ENCODE data around the gene DMRTB1. TPM values are rescaled to one million over a fixed set of nuclear protein-coding genes. Genes with fewer than 3 reads are reported as not detected.

Gene DMRTB1
- not detected for polyA plus RNA-seq (2012; ENCODE audit: low read depth, missing spikeins)

- TF ChIP-seq POLR2A (IDR thresholded peaks at IDR 0.05; ENCODE audit: low read depth, low read length) (no peak), POLR2AphosphoS5 (IDR thresholded peaks at IDR 0.05; ENCODE audit: low read depth, low read length) (no peak), SPI1 (IDR thresholded peaks at IDR 0.05; ENCODE audit: low read depth, low read length) (no peak), PAX5 (IDR thresholded peaks at IDR 0.05; ENCODE audit: insufficient read depth, low read length, severe bottlenecking) (no peak), TAF1 (IDR thresholded peaks at IDR 0.05; ENCODE audit: low read depth, low read length) (no peak), POU2F2 (IDR thresholded peaks at IDR 0.05; ENCODE audit: low read depth, low read length) (no peak)
- DNase-seq (ENCODE audit: insufficient read length, low spot score) (no peak), FAIRE-seq (no peak)
Measured at GRCh38 chr1:53459321-53460175, at the start of gene DMRTB1. Gene DMRTB1 (plus strand): TSS chr1:53459399. CDS start chr1:53459454, 55 bp downstream.

- DNase-seq (ENCODE audit: insufficient read length, low spot score) (no peak), FAIRE-seq (no peak)
- TF ChIP-seq TAF1 (IDR thresholded peaks at IDR 0.05; ENCODE audit: low read depth, low read length): no peak
- no peak for TF ChIP-seq SPI1 (IDR thresholded peaks at IDR 0.05; ENCODE audit: low read depth, low read length)
- TF ChIP-seq POU2F2 (IDR thresholded peaks at IDR 0.05; ENCODE audit: low read depth, low read length): no peak
- TF ChIP-seq POLR2A (IDR thresholded peaks at IDR 0.05; ENCODE audit: low read depth, low read length): no peak
- no peak for TF ChIP-seq POLR2AphosphoS5 (IDR thresholded peaks at IDR 0.05; ENCODE audit: low read depth, low read length)
- no peak for TF ChIP-seq PAX5 (IDR thresholded peaks at IDR 0.05; ENCODE audit: insufficient read depth, low read length, severe bottlenecking)
Measured at GRCh38 chr1:53409695-53410094, 49.5 kb upstream of the DMRTB1 start.

DNA sequence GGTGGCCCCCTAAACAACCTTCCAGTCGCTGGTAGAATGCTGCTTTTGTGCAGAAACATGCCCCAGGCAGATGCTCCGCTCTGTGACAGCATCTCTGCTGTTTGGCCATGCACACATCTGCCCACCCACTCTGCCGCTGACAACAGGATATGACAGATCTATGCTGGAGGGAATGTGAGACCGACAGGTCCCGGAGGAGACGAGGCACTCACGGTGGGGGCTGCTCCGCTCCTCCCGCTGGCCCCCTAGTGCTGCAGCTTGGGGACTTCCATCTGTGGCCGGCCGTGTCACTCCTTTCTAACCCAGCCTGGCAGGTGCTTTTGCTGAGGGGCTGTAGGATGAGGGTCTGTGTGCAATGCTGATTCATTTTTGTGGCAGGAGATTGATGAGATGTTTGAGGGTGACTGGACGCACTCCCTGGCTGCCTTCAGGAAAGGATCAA, 49.1 kb upstream of the DMRTB1 start:
- FAIRE-seq (peak; percentile 89), DNase-seq (ENCODE audit: insufficient read length, low spot score) (no peak)
- TF ChIP-seq SPI1 (IDR thresholded peaks at IDR 0.05; ENCODE audit: low read depth, low read length) (no peak), POLR2AphosphoS5 (IDR thresholded peaks at IDR 0.05; ENCODE audit: low read depth, low read length) (no peak), POU2F2 (IDR thresholded peaks at IDR 0.05; ENCODE audit: low read depth, low read length) (no peak), TAF1 (IDR thresholded peaks at IDR 0.05; ENCODE audit: low read depth, low read length) (no peak), PAX5 (IDR thresholded peaks at IDR 0.05; ENCODE audit: insufficient read depth, low read length, severe bottlenecking) (no peak), POLR2A (IDR thresholded peaks at IDR 0.05; ENCODE audit: low read depth, low read length) (no peak)

DNA sequence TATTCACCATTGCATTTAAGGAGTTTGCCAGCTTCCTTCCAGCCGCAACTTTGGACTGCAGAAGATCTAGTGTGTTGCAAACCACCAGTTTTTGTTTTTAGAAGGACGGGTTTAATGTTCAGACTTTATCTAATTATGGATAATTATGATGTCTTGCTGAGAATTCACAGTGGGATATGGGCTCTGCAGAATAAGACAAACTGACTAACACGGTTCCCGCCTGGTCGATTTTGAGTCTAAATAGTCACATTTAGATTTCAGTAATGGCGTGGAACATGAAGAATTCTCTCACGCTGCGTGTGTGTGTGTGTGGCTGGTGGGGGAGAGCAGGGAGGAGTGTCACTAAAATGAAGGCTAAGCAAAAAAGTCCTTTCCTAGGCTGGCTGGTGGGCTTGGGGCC, 48.5 kb upstream of the DMRTB1 start:
- no peak for DNase-seq (ENCODE audit: insufficient read length, low spot score)
- FAIRE-seq: no peak

DNA sequence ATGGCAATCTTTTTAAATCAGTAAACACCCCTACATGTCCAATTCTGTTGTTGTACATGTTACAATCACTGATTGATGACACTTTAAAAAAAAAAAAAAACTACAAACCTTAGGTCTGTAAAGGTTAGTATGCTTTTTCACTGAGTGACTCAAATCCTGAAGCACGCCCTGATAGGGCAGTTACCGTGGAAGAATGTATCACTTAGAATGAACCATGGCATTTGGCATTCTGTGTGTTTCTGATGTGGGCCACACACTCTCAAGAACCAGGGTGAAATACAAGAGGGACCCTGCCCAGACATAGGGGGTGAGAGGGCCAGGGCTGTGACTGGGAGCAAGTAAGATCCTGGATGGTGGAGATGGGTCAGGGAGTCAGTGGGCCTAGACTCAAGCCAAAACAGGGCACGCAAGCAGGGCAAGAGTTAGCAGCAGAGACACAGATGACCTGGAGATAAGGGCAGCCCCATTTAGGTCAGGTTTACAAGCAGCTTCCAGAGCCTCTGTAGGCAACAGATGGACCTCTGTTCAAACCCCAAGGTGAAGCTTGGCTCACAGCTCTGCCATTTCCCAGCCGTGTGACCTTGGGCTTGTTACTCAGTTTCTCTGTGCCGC, 47.6 kb upstream of the DMRTB1 start:
- DNase-seq (ENCODE audit: insufficient read length, low spot score): no peak

More for the DNA sequence above, 48.5 kb upstream of the DMRTB1 start:
- TF ChIP-seq POU2F2 (IDR thresholded peaks at IDR 0.05; ENCODE audit: low read depth, low read length) (no peak), TAF1 (IDR thresholded peaks at IDR 0.05; ENCODE audit: low read depth, low read length) (no peak), SPI1 (IDR thresholded peaks at IDR 0.05; ENCODE audit: low read depth, low read length) (no peak), PAX5 (IDR thresholded peaks at IDR 0.05; ENCODE audit: insufficient read depth, low read length, severe bottlenecking) (no peak), POLR2A (IDR thresholded peaks at IDR 0.05; ENCODE audit: low read depth, low read length) (no peak), POLR2AphosphoS5 (IDR thresholded peaks at IDR 0.05; ENCODE audit: low read depth, low read length) (no peak)

GRCh38 chr1:53412285-53413174, 46.7 kb upstream of the DMRTB1 start:
- DNase-seq (ENCODE audit: insufficient read length, low spot score): no peak
- TF ChIP-seq POLR2A (IDR thresholded peaks at IDR 0.05; ENCODE audit: low read depth, low read length) (no peak), POU2F2 (IDR thresholded peaks at IDR 0.05; ENCODE audit: low read depth, low read length) (no peak), PAX5 (IDR thresholded peaks at IDR 0.05; ENCODE audit: insufficient read depth, low read length, severe bottlenecking) (no peak), SPI1 (IDR thresholded peaks at IDR 0.05; ENCODE audit: low read depth, low read length) (no peak), TAF1 (IDR thresholded peaks at IDR 0.05; ENCODE audit: low read depth, low read length) (no peak), POLR2AphosphoS5 (IDR thresholded peaks at IDR 0.05; ENCODE audit: low read depth, low read length) (no peak)
- FAIRE-seq: no peak

More for the DNA sequence above, 47.6 kb upstream of the DMRTB1 start:
- no peak for FAIRE-seq
- TF ChIP-seq POLR2A (IDR thresholded peaks at IDR 0.05; ENCODE audit: low read depth, low read length): no peak
- TF ChIP-seq POU2F2 (IDR thresholded peaks at IDR 0.05; ENCODE audit: low read depth, low read length): no peak
- TF ChIP-seq POLR2AphosphoS5 (IDR thresholded peaks at IDR 0.05; ENCODE audit: low read depth, low read length): no peak
- TF ChIP-seq PAX5 (IDR thresholded peaks at IDR 0.05; ENCODE audit: insufficient read depth, low read length, severe bottlenecking): no peak
- TF ChIP-seq SPI1 (IDR thresholded peaks at IDR 0.05; ENCODE audit: low read depth, low read length): no peak
- no peak for TF ChIP-seq TAF1 (IDR thresholded peaks at IDR 0.05; ENCODE audit: low read depth, low read length)

GRCh38 chr1:53413175-53414001, 45.8 kb upstream of the DMRTB1 start:
- peak; percentile 86 for FAIRE-seq
- no peak for DNase-seq (ENCODE audit: insufficient read length, low spot score)
- no peak for TF ChIP-seq POLR2A (IDR thresholded peaks at IDR 0.05; ENCODE audit: low read depth, low read length)
- no peak for TF ChIP-seq TAF1 (IDR thresholded peaks at IDR 0.05; ENCODE audit: low read depth, low read length)
- no peak for TF ChIP-seq SPI1 (IDR thresholded peaks at IDR 0.05; ENCODE audit: low read depth, low read length)
- no peak for TF ChIP-seq PAX5 (IDR thresholded peaks at IDR 0.05; ENCODE audit: insufficient read depth, low read length, severe bottlenecking)
- TF ChIP-seq POU2F2 (IDR thresholded peaks at IDR 0.05; ENCODE audit: low read depth, low read length): no peak
- no peak for TF ChIP-seq POLR2AphosphoS5 (IDR thresholded peaks at IDR 0.05; ENCODE audit: low read depth, low read length)

DNA sequence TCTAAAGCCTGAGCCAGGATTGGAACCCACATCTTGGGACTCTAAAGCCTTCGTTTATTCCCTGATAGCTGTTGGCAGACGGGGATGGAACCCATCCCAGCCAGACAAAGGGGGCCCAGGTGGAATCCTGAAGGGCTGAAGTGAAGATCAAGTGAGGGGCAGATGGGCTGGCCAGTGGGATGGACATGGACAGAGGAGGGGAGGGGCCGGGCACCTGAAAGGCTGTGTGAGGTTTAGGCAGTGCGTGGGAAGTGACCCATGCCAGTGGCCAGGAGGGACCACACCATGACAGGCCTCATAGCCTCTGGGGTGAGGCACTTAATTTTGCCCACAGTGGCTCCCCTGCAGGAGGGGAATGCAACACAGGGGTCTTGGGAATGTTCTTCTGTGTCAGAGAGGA, 44.6 kb upstream of the DMRTB1 start:
- DNase-seq (ENCODE audit: insufficient read length, low spot score) (no peak), FAIRE-seq (no peak)
- TF ChIP-seq SPI1 (IDR thresholded peaks at IDR 0.05; ENCODE audit: low read depth, low read length) (no peak), POLR2A (IDR thresholded peaks at IDR 0.05; ENCODE audit: low read depth, low read length) (no peak), POU2F2 (IDR thresholded peaks at IDR 0.05; ENCODE audit: low read depth, low read length) (no peak), POLR2AphosphoS5 (IDR thresholded peaks at IDR 0.05; ENCODE audit: low read depth, low read length) (no peak), TAF1 (IDR thresholded peaks at IDR 0.05; ENCODE audit: low read depth, low read length) (no peak), PAX5 (IDR thresholded peaks at IDR 0.05; ENCODE audit: insufficient read depth, low read length, severe bottlenecking) (no peak)
